Body of pancreas (tissue), 4 donors: ENCODE results near the gene ACTR3C. TPM values are rescaled to one million over a fixed set of nuclear protein-coding genes. Genes with fewer than 3 reads are reported as not detected.

Experiments
- ATAC-seq: fragments of 150-250 bp; one replicate; pipeline ENCODE4 v1.9.1; 2016
- DNase-seq, 4 donors: peaks; one replicate each; pipeline ENCODE4 v3.0.0-alpha.2; 2019
- H3K27ac ChIP-seq, 4 donors: fragments of 200-600 bp; sonication (generic); 1 replicate in 3 of 4; 2 replicates in 1 of 4; pipeline versions ENCODE4 v1.5.1 to v1.6.1; 2016 to 2019; ENCODE audit warnings: mild to moderate bottlenecking in 1 of 4, mixed read lengths in 1 of 4, moderate library complexity in 1 of 4
- H3K27me3 ChIP-seq, 2 donors: fragments of 200-600 bp; sonication (generic); one replicate each; pipeline ENCODE4 v1.6.0; 2016; ENCODE audit warnings: mild to moderate bottlenecking in 1 of 2
- H3K36me3 ChIP-seq, 2 donors: fragments of 200-600 bp; sonication (generic); replicated peaks in 1 of 2; 2 replicates each; pipeline ENCODE4 v1.5.1; 2016; ENCODE audit warnings: low read depth in 2 of 2; ENCODE audit not compliant: insufficient read depth in 1 of 2
- H3K4me1 ChIP-seq: fragments of 200-600 bp; sonication (generic); one replicate; pipeline ENCODE4 v1.6.0; 2016
- H3K4me3 ChIP-seq, 2 donors: fragments of 200-600 bp; sonication (generic); 1 replicate in 1 of 2; 2 replicates in 1 of 2; pipeline ENCODE4 v1.5.1; 2016 to 2019
- H3K9me3 ChIP-seq, 3 donors: fragments of 200-600 bp; sonication (generic); 1 replicate in 2 of 3; 2 replicates in 1 of 3; pipeline ENCODE4 v1.5.1; 2016
- CTCF ChIP-seq, 7 experiments: fragments of 450-650 bp in 4 of 7; fragments of 200-600 bp in 3 of 7; sonication (generic) in 3 of 7; IDR thresholded peaks; one replicate each; pipeline ENCODE4 v1.5.1; 2016 to 2019; ENCODE audit warnings: antibody characterized with exemption in 7 of 7
- POLR2A ChIP-seq, 3 donors: fragments of 450-650 bp; IDR thresholded peaks; one replicate each; pipeline ENCODE4 v1.6.1; 2016; ENCODE audit warnings: antibody characterized with exemption in 3 of 3, mild to moderate bottlenecking in 2 of 3
- WGBS, 2 donors: methylation state at CpG; one replicate each; pipeline ENCODE4 v1.1.5; 2017; 5-methylcytosine and 5-hydroxymethylcytosine counted together
- intact Hi-C: fragments of 100-400 bp; cut with DNase I; formaldehyde crosslinking; loops from one replicate; pipeline ENCODE4 v1.15.1; 2023
- total RNA-seq, 2 donors: library from RNA; depleted of rRNA; stranded (reverse); fragments of >200 nt; gene quantifications; one replicate each; pipeline ENCODE4 v1.1.0, GENCODE V29; 2016

The ACTR3C gene
- total RNA-seq, 2 donors from 2014 or later, result 35.5 to 69.9 TPM

- intact Hi-C loops, result no loop called here
- H3K4me1 ChIP-seq, result peaks cover 45% of the 10 kb centered on the region
- peak overlapping the region; percentile 91 to 100 (median 100) for H3K27ac ChIP-seq
- no peaks in the 10 kb centered on the region for H3K27me3 ChIP-seq
- H3K36me3 ChIP-seq, result peaks cover 0 to 1% of the 10 kb centered on the region in 2 donors
- H3K9me3 ChIP-seq, result no peaks in the 10 kb centered on the region
- 41 to 44% methylated on average over 7 to 8 of the region's 8 CpGs for WGBS, 2 donors
- DNase-seq, result no peak
- H3K4me3 ChIP-seq, result no peak overlapping the region
- ATAC-seq, result peak; percentile 83
- TF ChIP-seq CTCF (IDR thresholded peaks at IDR 0.05) (no peak), POLR2A (IDR thresholded peaks at IDR 0.05) (no peak)
These were observed 44.3 kb upstream of the ACTR3C start for GRCh38 chr7:150367677-150368095.

GRCh38 chr7:150365673-150366398 lies 42.5 kb upstream of the ACTR3C start:
- TF ChIP-seq CTCF (IDR thresholded peaks at IDR 0.05) (no peak), POLR2A (IDR thresholded peaks at IDR 0.05) (no peak)
- ATAC-seq, result no peak
- intact Hi-C loops, result no loop called here
- Histone ChIP-seq H3K4me1 (peaks cover 31% of the 10 kb centered on the region), H3K4me3 (no peak overlapping the region), H3K27ac (peak overlapping the region in 1 of 4 donors; percentile 100), H3K36me3 (no peaks in the 10 kb centered on the region), H3K9me3 (no peaks in the 10 kb centered on the region), H3K27me3 (no peaks in the 10 kb centered on the region)
- no peak for DNase-seq
- 64 to 73% methylated on average over 5 of the region's 5 CpGs for WGBS, 2 donors

DNA sequence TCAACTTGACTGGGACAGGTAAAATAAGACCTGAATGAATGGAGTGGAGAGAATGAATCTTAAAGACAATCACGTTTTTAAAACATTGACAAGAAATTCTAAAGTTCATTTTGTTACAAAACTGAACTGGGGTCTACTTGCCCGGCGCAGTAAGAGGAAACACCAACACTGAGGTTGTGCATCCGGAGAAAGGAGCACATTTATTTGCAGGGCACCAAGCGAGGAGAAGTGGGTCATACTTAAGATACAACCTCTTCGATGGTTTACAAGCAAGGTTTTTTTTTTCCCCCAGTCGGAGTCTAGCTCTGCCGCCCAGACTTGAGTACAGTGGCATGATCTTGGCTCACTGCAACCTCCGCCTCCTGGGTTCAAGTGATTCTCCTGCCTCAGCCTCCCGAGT lies 41.8 kb upstream of the ACTR3C start:
- no peak overlapping the region for H3K27ac ChIP-seq
- no peak for ATAC-seq
- intact Hi-C loops, result no loop called here

DNA sequence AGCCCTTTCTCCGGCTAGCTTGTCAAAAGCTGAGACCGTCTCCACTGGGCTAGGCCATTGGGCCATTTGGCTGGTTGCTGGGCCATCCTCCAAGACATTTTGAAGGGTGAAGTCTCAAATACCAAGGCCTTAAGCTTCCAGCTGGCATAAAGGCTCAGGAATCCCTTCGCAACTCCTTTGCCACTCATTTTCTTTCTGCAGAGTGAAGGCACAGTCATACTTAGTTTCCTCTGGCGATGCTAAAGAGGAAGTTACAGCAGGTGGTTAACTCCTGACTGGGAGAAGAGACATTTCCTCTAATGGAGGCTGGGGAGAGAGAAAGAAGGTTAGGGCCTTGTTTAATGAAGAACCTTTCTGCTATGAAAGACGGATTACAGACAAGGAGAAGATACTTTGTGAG lies 40.5 kb upstream of the ACTR3C start:
- no peaks in the 10 kb centered on the region for H3K36me3 ChIP-seq
- no peak overlapping the region for H3K27ac ChIP-seq
- H3K4me3 ChIP-seq, result no peak overlapping the region
- no peak for DNase-seq
- ATAC-seq, result no peak
- no peaks in the 10 kb centered on the region for H3K9me3 ChIP-seq
- intact Hi-C loops, result no loop called here
- 76 to 89% methylated on average over 5 of the region's 5 CpGs for WGBS, 2 donors
- no peak for TF ChIP-seq CTCF (IDR thresholded peaks at IDR 0.05)
- TF ChIP-seq POLR2A (IDR thresholded peaks at IDR 0.05), result no peak
- no peaks in the 10 kb centered on the region for H3K27me3 ChIP-seq
- peaks cover 17% of the 10 kb centered on the region for H3K4me1 ChIP-seq

More for the DNA sequence above, 41.8 kb upstream of the ACTR3C start:
- Histone ChIP-seq H3K27me3 (no peaks in the 10 kb centered on the region), H3K4me1 (peaks cover 24% of the 10 kb centered on the region), H3K4me3 (no peak overlapping the region), H3K36me3 (no peaks in the 10 kb centered on the region), H3K9me3 (no peaks in the 10 kb centered on the region)
- DNase-seq, result no peak
- TF ChIP-seq POLR2A (IDR thresholded peaks at IDR 0.05), result no peak
- TF ChIP-seq CTCF (IDR thresholded peaks at IDR 0.05), result no peak
- WGBS, 2 donors, result 85 to 87% methylated on average over 10 of the region's 10 CpGs

DNA sequence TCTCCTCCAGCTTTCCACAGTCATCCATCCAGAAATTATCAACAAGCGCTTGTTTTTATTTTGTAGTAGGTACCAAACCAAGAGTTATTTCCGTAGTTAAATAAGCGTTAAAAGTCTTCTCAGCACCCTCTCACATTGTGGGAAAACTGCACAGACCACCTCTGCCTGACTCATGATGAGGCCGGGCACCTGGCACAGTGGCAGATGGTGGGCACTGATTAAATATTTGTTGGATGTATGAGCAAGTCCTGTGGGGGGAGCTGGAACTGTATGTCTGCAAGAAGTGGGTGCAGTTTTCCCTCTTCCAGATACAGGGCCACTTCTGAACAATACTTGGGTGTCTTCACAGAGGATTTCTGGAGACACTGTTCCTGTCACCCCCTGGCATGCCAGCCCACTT lies 40.0 kb upstream of the ACTR3C start:
- intact Hi-C loops, result no loop called here
- no peak for DNase-seq
- TF ChIP-seq POLR2A (IDR thresholded peaks at IDR 0.05), result no peak
- no peak for TF ChIP-seq CTCF (IDR thresholded peaks at IDR 0.05)
- Histone ChIP-seq H3K9me3 (no peaks in the 10 kb centered on the region), H3K4me1 (peaks cover 16% of the 10 kb centered on the region), H3K36me3 (no peaks in the 10 kb centered on the region), H3K27ac (no peak overlapping the region), H3K4me3 (no peak overlapping the region), H3K27me3 (no peaks in the 10 kb centered on the region)
- no peak for ATAC-seq
- 81 to 85% methylated on average over 4 of the region's 4 CpGs for whole genome bisulfite sequencing, 2 donors
